ACC112 (cell line): ENCODE data around the gene MINDY3.

Source experiments
- H2AFZ ChIP-seq: fragments of 200-600 bp; sonication (generic); one replicate; pipeline ENCODE4 v1.6.0; 2017; ENCODE audit warnings: antibody characterized with exemption, low read length; ENCODE audit not compliant: unreplicated experiment
- H3K27ac ChIP-seq: fragments of 200-600 bp; sonication (generic); 2 replicates; pipeline ENCODE4 v1.5.1; 2014; ENCODE audit warnings: low read depth, mild to moderate bottlenecking, antibody characterized with exemption, low read length, moderate library complexity
- H3K27me3 ChIP-seq: fragments of 200-600 bp; sonication (generic); 2 replicates; pipeline ENCODE4 v1.6.1; 2014; ENCODE audit warnings: mild to moderate bottlenecking, antibody characterized with exemption, low read length, moderate library complexity, mixed read lengths; ENCODE audit not compliant: insufficient read depth
- H3K36me3 ChIP-seq: fragments of 200-600 bp; sonication (generic); 2 replicates; pipeline ENCODE4 v1.6.1; 2016; ENCODE audit warnings: mild to moderate bottlenecking, antibody characterized with exemption, low read length, moderate library complexity, mixed read lengths; ENCODE audit not compliant: insufficient read depth
- H3K4me1 ChIP-seq: fragments of 200-600 bp; sonication (generic); one replicate; pipeline ENCODE4 v1.6.1; 2016; ENCODE audit warnings: low read length, mixed read lengths; ENCODE audit not compliant: insufficient read depth, unreplicated experiment, control insufficient read depth
- H3K4me3 ChIP-seq: fragments of 200-600 bp; sonication (generic); 2 replicates; pipeline ENCODE4 v1.5.1; 2014; ENCODE audit warnings: mild to moderate bottlenecking, low read depth, low read length
- H3K79me2 ChIP-seq: fragments of 200-600 bp; sonication (generic); one replicate; pipeline ENCODE4 v1.6.0; 2016; ENCODE audit warnings: low read length; ENCODE audit not compliant: control insufficient read depth, unreplicated experiment, insufficient read depth

MINDY3 gene

DNA sequence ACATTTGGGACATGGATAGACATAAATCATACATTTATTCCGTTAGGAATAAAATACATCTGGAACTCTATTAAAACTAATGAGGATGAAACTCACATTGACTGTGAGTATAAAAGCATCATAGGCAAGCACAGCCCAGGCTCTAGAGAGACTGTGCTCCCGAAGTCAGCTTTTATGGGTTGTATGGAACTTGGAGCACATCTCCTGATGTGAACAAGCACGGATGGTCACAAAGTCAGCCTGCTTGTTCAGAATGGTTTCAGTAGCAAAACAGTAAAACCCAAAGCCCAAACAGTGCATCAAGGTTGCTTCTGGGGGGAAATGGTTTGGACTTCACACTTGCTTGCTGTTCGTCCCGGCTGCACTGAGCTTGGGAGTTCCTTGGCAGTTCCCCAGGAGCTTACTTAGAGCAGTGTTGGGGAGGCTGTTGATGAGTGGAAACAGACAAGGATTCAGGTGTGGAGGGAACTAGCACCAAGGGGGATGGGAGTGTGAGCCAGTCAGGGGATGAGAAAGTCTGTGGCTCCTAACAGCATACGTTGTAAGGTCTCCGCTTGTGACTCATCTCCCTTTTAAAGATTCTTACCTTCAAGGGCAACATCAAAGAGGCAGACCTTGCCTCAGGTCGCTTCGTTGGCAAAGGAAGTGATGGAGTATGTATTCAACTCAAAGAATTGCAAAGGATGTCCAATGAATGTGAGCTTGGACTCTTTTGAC, 120.9 kb downstream of the MINDY3 start:
- Histone ChIP-seq H3K27ac (no peak overlapping the region), H3K4me1 (peaks cover 3% of the 10 kb centered on the region), H3K27me3 (no peaks in the 10 kb centered on the region), H3K79me2 (no peaks in the 10 kb centered on the region), H2AFZ (no peak overlapping the region), H3K36me3 (no peaks in the 10 kb centered on the region), H3K4me3 (no peak overlapping the region)

DNA sequence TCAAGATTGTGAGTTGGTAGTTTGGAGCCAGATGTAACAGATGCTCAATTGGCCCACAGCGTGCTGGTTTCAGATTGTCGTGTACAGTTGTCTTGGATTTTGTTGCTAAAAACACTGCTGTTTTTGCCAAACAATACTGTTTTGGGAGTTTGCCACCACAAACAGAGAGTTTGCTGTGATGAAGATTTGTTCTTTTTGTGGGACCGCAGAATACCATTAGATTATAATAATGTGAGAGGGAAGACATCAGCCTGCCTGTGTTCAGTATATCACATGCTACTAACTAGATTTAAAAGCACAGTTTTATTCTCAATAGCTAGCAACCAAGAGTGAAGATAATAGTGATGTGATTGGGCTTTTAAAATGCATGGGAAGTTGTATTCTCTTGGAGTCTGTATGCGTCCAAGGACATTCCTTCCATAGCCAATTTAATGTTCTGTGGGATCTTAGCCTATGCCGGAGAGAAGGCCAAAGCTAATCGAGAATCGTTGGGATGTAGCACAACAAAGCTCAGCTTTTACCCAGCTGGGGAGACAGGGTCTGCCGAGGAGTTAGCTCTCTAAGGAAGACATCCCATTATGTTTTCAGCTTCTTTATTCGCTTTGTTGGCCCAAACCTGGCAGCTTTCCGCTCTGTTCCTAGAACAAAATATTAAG, 121.9 kb downstream of the MINDY3 start:
- H2AFZ ChIP-seq = no peak overlapping the region
- no peak overlapping the region for H3K4me3 ChIP-seq
- no peaks in the 10 kb centered on the region for H3K36me3 ChIP-seq
- no peaks in the 10 kb centered on the region for H3K27me3 ChIP-seq
- H3K27ac ChIP-seq = no peak overlapping the region
- H3K4me1 ChIP-seq = peaks cover 3% of the 10 kb centered on the region
- no peaks in the 10 kb centered on the region for H3K79me2 ChIP-seq

DNA sequence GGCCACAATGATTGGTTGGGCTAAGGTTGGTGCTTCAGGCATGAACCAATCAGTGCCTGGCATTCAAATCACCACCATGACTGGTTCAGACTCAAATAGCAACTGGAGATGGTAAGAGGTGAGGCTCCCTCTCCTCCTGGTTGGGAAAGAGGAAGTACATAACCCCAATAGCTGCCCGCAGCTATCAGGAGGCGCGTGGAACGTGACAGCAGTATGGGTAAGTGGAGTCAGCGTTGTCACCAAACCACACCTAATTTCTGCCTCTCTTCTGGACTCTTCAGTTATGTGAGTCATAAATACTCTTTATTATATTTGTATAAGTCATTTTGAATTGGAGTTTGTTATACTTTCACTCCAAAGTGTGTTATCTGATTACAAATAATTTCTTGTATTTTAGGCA, 122.7 kb downstream of the MINDY3 start:
- no peak overlapping the region for H2AFZ ChIP-seq
- peaks cover 3% of the 10 kb centered on the region for H3K4me1 ChIP-seq
- no peak overlapping the region for H3K27ac ChIP-seq
- H3K36me3 ChIP-seq = no peaks in the 10 kb centered on the region
- H3K4me3 ChIP-seq = no peak overlapping the region
- no peaks in the 10 kb centered on the region for H3K79me2 ChIP-seq
- no peaks in the 10 kb centered on the region for H3K27me3 ChIP-seq

DNA sequence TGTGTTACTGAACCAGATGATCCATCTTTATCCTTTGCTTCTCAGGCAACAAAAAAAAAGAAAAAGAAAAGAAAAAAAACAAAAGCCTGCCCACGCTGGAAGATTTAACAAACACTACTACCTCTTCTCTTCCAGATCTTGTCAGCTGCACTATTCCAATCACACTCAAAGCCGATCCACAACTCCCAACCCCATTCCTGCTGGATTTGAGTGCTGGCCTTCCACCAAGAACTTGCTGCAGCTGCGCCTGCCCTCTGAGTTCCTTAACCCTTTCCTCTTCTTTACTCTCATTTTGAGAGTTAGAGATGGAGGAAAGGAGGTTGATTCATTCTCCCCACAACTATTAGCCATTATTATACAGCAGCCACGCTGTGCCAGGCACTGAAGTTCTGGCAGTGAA, 124.5 kb downstream of the MINDY3 start:
- Histone ChIP-seq H2AFZ (no peak overlapping the region), H3K4me1 (peaks cover 3% of the 10 kb centered on the region), H3K36me3 (no peaks in the 10 kb centered on the region), H3K4me3 (no peak overlapping the region), H3K79me2 (no peaks in the 10 kb centered on the region), H3K27me3 (no peaks in the 10 kb centered on the region), H3K27ac (no peak overlapping the region)

DNA sequence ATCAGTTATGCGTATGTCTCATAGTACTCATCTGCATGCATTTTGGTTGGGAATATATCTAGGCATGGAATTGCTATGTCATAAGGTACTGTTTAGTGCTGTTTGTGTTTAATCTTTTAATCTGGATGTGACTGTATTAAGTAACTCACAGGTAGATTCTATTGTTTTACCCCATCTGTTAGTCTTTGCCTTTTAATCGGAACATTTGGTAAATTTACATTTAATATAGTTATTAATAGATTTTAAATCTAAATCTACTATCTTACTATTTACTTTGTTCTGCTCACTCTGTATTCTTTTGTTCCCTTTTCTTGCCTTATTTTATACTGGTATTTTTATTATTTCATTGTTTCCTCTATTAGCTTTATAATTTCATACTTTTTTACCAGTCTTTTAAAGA, 130.0 kb downstream of the MINDY3 start:
- no peaks in the 10 kb centered on the region for H3K36me3 ChIP-seq
- no peak overlapping the region for H3K27ac ChIP-seq
- no peaks in the 10 kb centered on the region for H3K27me3 ChIP-seq
- no peak overlapping the region for H2AFZ ChIP-seq
- no peak overlapping the region for H3K4me3 ChIP-seq
- no peaks in the 10 kb centered on the region for H3K79me2 ChIP-seq
- H3K4me1 ChIP-seq = peaks cover 3% of the 10 kb centered on the region

DNA sequence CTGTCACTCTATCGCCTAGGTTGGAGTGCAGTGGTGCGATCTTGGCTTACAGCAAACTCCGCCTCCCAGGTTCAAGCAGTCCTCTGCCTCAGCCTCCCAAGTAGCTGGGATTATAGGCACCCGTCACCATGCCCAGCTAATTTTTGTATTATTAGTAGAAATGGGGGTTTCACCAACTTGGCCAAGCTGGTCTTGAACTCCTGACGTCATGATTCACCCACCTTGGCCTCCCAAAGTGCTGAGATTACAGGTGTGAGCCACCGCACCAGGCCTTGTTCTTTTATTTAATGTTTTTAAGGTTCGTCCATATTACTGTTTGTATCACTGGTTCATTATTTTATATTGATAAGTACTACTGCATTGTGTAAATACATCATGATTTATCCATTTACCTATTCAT, 130.4 kb downstream of the MINDY3 start:
- Histone ChIP-seq H3K79me2 (no peaks in the 10 kb centered on the region), H3K36me3 (no peaks in the 10 kb centered on the region), H3K27me3 (no peaks in the 10 kb centered on the region), H3K27ac (no peak overlapping the region), H3K4me1 (peaks cover 7% of the 10 kb centered on the region), H2AFZ (no peak overlapping the region), H3K4me3 (no peak overlapping the region)
